Measurements from ENCODE around the gene SYNE3.

The SYNE3 gene

DNA sequence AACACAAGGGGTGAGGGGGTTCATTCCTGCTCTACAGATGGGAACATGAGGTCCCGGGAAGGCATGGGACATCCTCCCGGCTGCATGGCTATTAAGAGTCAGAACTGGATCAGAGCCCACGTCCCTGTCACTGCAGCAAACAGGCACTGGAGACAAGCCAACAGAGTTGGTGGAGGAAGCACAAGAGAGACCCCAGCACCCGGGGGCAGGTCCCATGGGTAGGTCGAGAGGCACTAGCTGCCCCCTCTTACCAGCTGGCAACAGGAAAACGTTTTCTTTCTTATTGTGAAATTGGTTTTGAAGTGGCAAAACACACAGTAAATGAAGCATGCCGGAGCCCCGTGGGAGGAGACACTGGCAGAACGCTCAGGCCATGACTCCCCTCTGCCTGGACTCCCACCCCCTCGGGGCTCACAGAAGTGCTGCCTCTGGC, 43.6 kb downstream of the SYNE3 start:
- H3K79me2 ChIP-seq (ENCODE audit: insufficient read depth, low read length), result no peaks in the 10 kb centered on the region
- no peaks in the 10 kb centered on the region for H3K9me2 ChIP-seq (ENCODE audit: low read depth, low read length)
- H3K4me2 ChIP-seq (ENCODE audit: low read length), result peak overlapping the region; percentile 12; the same call in 1 of the 2 replicates
- TF ChIP-seq EZH2 (IDR thresholded peaks at IDR 0.05; ENCODE audit: borderline replicate concordance, low read length), result no peak
- TF ChIP-seq, protein P1, sequence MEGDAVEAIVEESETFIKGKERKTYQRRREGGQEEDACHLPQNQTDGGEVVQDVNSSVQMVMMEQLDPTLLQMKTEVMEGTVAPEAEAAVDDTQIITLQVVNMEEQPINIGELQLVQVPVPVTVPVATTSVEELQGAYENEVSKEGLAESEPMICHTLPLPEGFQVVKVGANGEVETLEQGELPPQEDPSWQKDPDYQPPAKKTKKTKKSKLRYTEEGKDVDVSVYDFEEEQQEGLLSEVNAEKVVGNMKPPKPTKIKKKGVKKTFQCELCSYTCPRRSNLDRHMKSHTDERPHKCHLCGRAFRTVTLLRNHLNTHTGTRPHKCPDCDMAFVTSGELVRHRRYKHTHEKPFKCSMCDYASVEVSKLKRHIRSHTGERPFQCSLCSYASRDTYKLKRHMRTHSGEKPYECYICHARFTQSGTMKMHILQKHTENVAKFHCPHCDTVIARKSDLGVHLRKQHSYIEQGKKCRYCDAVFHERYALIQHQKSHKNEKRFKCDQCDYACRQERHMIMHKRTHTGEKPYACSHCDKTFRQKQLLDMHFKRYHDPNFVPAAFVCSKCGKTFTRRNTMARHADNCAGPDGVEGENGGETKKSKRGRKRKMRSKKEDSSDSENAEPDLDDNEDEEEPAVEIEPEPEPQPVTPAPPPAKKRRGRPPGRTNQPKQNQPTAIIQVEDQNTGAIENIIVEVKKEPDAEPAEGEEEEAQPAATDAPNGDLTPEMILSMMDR (IDR thresholded peaks at IDR 0.05; ENCODE audit: low read length), result no peak
- peaks cover 25% of the 10 kb centered on the region for H3K4me1 ChIP-seq (ENCODE audit: insufficient read depth, low read length, severe bottlenecking)
- H3K27me3 ChIP-seq (ENCODE audit: insufficient read depth, low read length), result no peaks in the 10 kb centered on the region
- no peaks in the 10 kb centered on the region for H3K9me3 ChIP-seq (ENCODE audit: low read length)
- no peaks in the 10 kb centered on the region for H3F3A ChIP-seq (ENCODE audit: insufficient read depth, low read length)
- H3K36me3 ChIP-seq (ENCODE audit: insufficient read depth, low read length), result no peaks in the 10 kb centered on the region
- peak overlapping the region; percentile 67 for H3K27ac ChIP-seq (ENCODE audit: low read depth, low read length, poor library complexity, severe bottlenecking)
- no peak overlapping the region for H2AFZ ChIP-seq (ENCODE audit: low read length)
- no peaks in the 10 kb centered on the region for H4K20me1 ChIP-seq (ENCODE audit: insufficient read depth, low read length)
- H3K9ac ChIP-seq (ENCODE audit: low read length), result peak overlapping the region; percentile 25; the same call in 1 of the 2 replicates
- no peak overlapping the region for H3K4me3 ChIP-seq (ENCODE audit: low read depth, low read length, poor library complexity, severe bottlenecking)

DNA sequence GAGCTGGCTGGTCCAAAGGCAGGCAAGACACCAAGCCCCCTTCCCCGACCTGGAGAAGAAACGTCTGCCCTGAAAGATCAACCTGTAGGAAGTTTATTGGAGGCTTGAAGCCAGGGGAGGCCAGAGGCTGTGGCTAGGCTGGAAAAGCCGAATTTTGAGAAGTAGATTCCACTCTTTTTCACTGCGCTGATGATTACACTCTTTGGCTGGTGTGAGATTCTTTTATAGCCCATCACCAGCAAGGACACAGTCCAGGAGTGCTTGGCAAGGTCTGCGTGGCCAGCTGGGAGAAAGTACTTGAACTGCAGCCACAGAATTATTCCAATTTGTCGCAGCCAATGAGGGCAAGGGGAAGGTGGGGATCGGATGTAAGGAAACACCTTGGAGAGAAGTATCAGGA, 45.0 kb downstream of the SYNE3 start:
- Histone ChIP-seq H3K4me1 (ENCODE audit: insufficient read depth, low read length, severe bottlenecking) (peaks cover 25% of the 10 kb centered on the region), H3K9me3 (ENCODE audit: low read length) (no peaks in the 10 kb centered on the region), H2AFZ (ENCODE audit: low read length) (no peak overlapping the region), H3K9ac (ENCODE audit: low read length) (no peak overlapping the region), H3K9me2 (ENCODE audit: low read depth, low read length) (no peaks in the 10 kb centered on the region), H3K36me3 (ENCODE audit: insufficient read depth, low read length) (no peaks in the 10 kb centered on the region), H3K79me2 (ENCODE audit: insufficient read depth, low read length) (no peaks in the 10 kb centered on the region), H4K20me1 (ENCODE audit: insufficient read depth, low read length) (no peaks in the 10 kb centered on the region), H3K4me3 (ENCODE audit: low read depth, low read length, poor library complexity, severe bottlenecking) (no peak overlapping the region), H3K27me3 (ENCODE audit: insufficient read depth, low read length) (no peaks in the 10 kb centered on the region), H3K4me2 (ENCODE audit: low read length) (no peak overlapping the region), H3K27ac (ENCODE audit: low read depth, low read length, poor library complexity, severe bottlenecking) (no peak overlapping the region), H3F3A (ENCODE audit: insufficient read depth, low read length) (no peaks in the 10 kb centered on the region)
- TF ChIP-seq, protein P1 (IDR thresholded peaks at IDR 0.05; ENCODE audit: low read length), result no peak
- TF ChIP-seq EZH2 (IDR thresholded peaks at IDR 0.05; ENCODE audit: borderline replicate concordance, low read length), result no peak

DNA sequence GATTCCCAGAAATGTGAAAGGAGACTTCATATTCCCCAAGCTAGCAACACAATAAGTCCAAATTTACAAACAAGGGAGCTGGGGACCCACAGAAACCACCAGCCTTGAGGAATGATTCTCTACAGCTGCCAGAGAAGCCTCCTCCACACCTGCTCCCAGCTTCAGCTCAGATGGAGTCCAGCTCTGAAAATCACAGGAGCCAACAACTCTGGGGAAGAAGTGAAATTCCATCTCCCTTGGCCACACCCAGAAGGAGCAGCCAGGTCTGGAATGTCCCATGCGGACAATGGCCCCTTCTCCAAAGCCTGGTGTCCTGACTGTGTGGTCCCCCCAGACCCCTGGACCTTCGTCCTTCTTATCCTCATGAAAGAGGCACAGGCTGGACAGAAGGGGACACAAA, 45.4 kb downstream of the SYNE3 start:
- H4K20me1 ChIP-seq (ENCODE audit: insufficient read depth, low read length), result no peaks in the 10 kb centered on the region
- no peak overlapping the region for H3K27ac ChIP-seq (ENCODE audit: low read depth, low read length, poor library complexity, severe bottlenecking)
- TF ChIP-seq, protein P1 (IDR thresholded peaks at IDR 0.05; ENCODE audit: low read length), result no peak
- TF ChIP-seq EZH2 (IDR thresholded peaks at IDR 0.05; ENCODE audit: borderline replicate concordance, low read length), result no peak
- no peaks in the 10 kb centered on the region for H3K36me3 ChIP-seq (ENCODE audit: insufficient read depth, low read length)
- H3K9ac ChIP-seq (ENCODE audit: low read length), result no peak overlapping the region
- no peaks in the 10 kb centered on the region for H3K9me2 ChIP-seq (ENCODE audit: low read depth, low read length)
- no peak overlapping the region for H3K4me2 ChIP-seq (ENCODE audit: low read length)
- no peak overlapping the region for H2AFZ ChIP-seq (ENCODE audit: low read length)
- peaks cover 25% of the 10 kb centered on the region for H3K4me1 ChIP-seq (ENCODE audit: insufficient read depth, low read length, severe bottlenecking)
- no peaks in the 10 kb centered on the region for H3K27me3 ChIP-seq (ENCODE audit: insufficient read depth, low read length)
- H3K79me2 ChIP-seq (ENCODE audit: insufficient read depth, low read length), result no peaks in the 10 kb centered on the region
- no peaks in the 10 kb centered on the region for H3K9me3 ChIP-seq (ENCODE audit: low read length)
- no peak overlapping the region for H3K4me3 ChIP-seq (ENCODE audit: low read depth, low read length, poor library complexity, severe bottlenecking)
- no peaks in the 10 kb centered on the region for H3F3A ChIP-seq (ENCODE audit: insufficient read depth, low read length)

All from OCI-LY1 (cell line).